Gastroesophageal sphincter (tissue), 2 donors: ENCODE measurements around the gene LGALS7.
"Not testable (repeated sequence)": the region's sequence is repeated elsewhere in the genome, so short reads cannot be mapped to it uniquely, and the experiment has no call there.

ENCODE experiments used
- POLR2A ChIP-seq, 2 donors: fragments of 450-650 bp; IDR thresholded peaks; one replicate each; pipeline ENCODE4 v1.6.1; 2017; ENCODE audit warnings: antibody characterized with exemption in 2 of 2, mild to moderate bottlenecking in 2 of 2, moderate library complexity in 1 of 2
- POLR2AphosphoS5 ChIP-seq: sonication (generic); formaldehyde crosslinking; IDR thresholded peaks from one replicate; pipeline ENCODE4 v1.6.1; 2017; ENCODE audit warnings: antibody characterized with exemption

DNA sequence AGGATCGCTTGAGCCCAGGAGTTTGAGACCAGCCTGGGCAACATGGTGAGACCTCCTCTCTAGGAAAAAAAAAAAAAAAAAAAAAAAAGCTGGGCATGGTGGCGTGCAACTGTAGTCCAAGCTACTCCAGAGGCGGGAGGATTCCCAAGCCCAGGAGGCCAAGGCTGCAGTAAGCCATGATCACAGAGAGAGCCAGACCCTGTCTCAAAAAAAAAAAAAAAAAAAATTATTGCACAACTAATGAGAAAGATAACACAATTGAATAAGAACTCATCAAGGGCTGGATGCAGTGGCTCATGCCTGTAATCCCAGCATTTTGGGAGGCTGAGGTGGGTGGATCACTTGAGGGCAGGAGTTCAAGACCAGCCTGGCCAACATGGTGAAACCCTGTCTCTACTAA lies 12.7 kb upstream of the LGALS7 start:
- TF ChIP-seq POLR2AphosphoS5; POLR2A (IDR thresholded peaks at IDR 0.05): not testable (repeated sequence)
